ENCODE data around the gene PGLYRP4.

Gene PGLYRP4

DNA sequence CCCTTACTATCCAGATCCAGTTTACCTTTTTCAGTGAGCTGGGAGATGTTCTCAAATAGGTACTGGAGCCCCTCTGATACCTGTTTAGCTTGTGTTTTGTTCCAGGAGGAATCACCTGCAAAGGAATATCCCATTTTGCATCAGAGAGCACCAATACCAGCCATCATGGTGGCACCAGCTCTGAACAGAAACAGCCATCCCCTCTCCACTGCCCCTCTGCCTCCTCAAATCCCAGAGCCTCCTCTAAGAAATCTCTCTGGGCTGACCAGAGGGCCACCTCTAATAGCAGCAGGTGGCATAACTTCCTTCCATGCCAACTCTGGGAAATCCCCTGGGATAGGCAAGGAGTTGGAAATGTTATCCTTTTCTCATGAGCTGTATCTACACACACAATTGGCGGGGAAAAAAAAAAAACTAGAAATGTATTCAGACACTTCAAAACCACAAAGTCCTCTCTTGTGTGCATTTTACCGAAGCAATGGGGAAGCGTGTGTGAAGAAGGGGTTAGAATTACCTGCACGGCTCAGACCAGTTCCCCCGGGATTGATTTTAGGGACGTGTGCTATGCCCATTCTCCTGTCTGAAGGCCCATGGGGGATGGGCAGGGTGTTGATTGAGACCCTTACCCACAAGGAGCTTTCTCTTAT lies 2.4 kb downstream of the PGLYRP4 start:
- Histone ChIP-seq H3K27me3 (ENCODE audit: insufficient read depth, low read length, poor library complexity) (no peaks in the 10 kb centered on the region), H3K27ac (ENCODE audit: low read depth, low read length) (no peak overlapping the region), H3K79me2 (ENCODE audit: control insufficient read depth, insufficient read depth, low read length) (no peaks in the 10 kb centered on the region), H3K4me3 (ENCODE audit: low read length) (no peak overlapping the region), H3K56ac (ENCODE audit: low read length) (no peak overlapping the region), H3K4ac (ENCODE audit: low read depth, low read length) (no peak overlapping the region), H2AK5ac (ENCODE audit: low read length) (no peak overlapping the region), H3K36me3 (ENCODE audit: control insufficient read depth, insufficient read depth, low read length) (no peaks in the 10 kb centered on the region), H4K8ac (ENCODE audit: low read depth, low read length) (no peak overlapping the region), H2BK5ac (ENCODE audit: low read length) (no peak overlapping the region), H4K5ac (ENCODE audit: low read length) (no peak overlapping the region), H2BK120ac (ENCODE audit: low read depth, low read length) (no peak overlapping the region), H3K4me1 (ENCODE audit: control insufficient read depth, low read depth, low read length) (peaks cover 9% of the 10 kb centered on the region), H2BK15ac (replicated peaks; ENCODE audit: low read depth) (no peak overlapping the region), H3K9ac (ENCODE audit: low read length) (no peak overlapping the region), H3K79me1 (ENCODE audit: low read length) (no peaks in the 10 kb centered on the region), H3K4me2 (ENCODE audit: low read length) (no peak overlapping the region), H3K23ac (ENCODE audit: low read length) (no peak overlapping the region), H3K18ac (ENCODE audit: low read length) (no peak overlapping the region)
- DNase-seq = no peak
- WGBS (ENCODE audit: extremely low coverage, insufficient coverage, low lambda C conversion rate) = no CpG with 5 or more reads among the region's 6 CpGs

DNA sequence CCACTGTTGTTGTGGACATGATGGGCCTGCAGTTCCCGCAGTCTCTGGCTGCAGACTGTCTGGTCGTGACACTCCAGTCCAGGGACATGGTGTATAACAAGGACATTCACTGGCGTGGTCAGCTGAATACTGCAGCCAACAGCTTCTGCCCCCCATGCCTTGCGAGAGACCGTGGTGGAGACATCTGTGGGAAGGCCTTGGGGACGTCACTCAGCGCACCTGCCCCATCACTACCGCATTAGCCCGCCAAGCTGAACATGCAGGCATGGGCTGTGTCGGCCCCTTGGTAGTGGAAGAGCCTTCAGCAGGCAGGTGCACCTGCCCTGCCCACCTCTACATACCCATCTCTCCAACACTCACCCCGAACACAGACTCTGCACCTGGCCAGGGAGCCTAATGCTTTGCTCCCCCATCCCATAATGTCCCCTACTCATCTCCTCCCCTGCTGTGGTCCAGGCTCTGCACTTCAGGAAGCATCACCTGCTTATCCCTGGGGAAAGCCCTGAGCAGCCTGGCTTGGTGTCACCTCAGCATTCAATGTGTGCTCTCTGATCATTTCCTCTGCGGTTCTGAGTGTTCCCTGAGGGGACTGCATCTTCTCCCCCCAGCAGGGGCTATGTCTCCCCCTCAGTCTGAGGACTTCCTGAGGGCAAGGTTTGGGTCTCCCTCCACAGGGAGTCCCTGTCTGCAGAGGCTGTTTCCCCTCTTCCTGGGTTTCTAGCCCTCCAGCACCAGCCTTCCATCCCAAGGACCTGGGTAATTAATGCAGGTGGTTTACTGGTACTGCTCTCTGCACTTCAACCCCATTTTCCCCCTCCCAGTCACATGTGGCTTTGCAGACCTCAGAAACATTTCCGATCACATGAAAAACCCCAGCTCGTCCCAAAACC lies 3.2 kb downstream of the PGLYRP4 start:
- Histone ChIP-seq H2BK5ac (ENCODE audit: low read length) (no peak overlapping the region), H3K18ac (ENCODE audit: low read length) (no peak overlapping the region), H3K4ac (ENCODE audit: low read depth, low read length) (no peak overlapping the region), H3K79me2 (ENCODE audit: control insufficient read depth, insufficient read depth, low read length) (no peaks in the 10 kb centered on the region), H4K5ac (ENCODE audit: low read length) (no peak overlapping the region), H3K23ac (ENCODE audit: low read length) (no peak overlapping the region), H3K79me1 (ENCODE audit: low read length) (no peaks in the 10 kb centered on the region), H2BK15ac (replicated peaks; ENCODE audit: low read depth) (no peak overlapping the region), H3K36me3 (ENCODE audit: control insufficient read depth, insufficient read depth, low read length) (no peaks in the 10 kb centered on the region), H3K56ac (ENCODE audit: low read length) (no peak overlapping the region), H4K8ac (ENCODE audit: low read depth, low read length) (no peak overlapping the region), H3K27me3 (ENCODE audit: insufficient read depth, low read length, poor library complexity) (no peaks in the 10 kb centered on the region), H3K4me2 (ENCODE audit: low read length) (no peak overlapping the region), H3K9ac (ENCODE audit: low read length) (no peak overlapping the region), H3K4me1 (ENCODE audit: control insufficient read depth, low read depth, low read length) (peaks cover 9% of the 10 kb centered on the region), H3K27ac (ENCODE audit: low read depth, low read length) (no peak overlapping the region), H3K4me3 (ENCODE audit: low read length) (no peak overlapping the region), H2AK5ac (ENCODE audit: low read length) (no peak overlapping the region), H2BK120ac (ENCODE audit: low read depth, low read length) (no peak overlapping the region)
- WGBS (ENCODE audit: extremely low coverage, insufficient coverage, low lambda C conversion rate) = no CpG with 5 or more reads among the region's 14 CpGs
- no peak for DNase-seq

DNA sequence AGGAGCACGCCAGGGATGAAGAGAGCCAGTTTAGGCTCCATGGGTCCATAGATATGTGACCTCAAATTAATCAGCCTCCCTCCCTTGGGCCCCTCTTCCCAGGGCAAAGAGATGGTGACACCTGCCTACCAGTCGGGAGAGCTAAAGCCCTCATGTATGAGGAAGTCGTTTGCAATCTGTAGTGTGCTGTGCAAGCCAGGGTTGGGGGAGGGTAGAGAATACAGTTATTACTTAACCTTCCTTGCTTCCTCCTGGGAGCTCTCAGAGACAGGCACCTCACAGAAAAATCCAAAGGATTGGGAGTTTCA lies 4.0 kb downstream of the PGLYRP4 start:
- Histone ChIP-seq H3K27ac (ENCODE audit: low read depth, low read length) (peak overlapping the region; percentile 36), H3K23ac (ENCODE audit: low read length) (no peak overlapping the region)

DNA sequence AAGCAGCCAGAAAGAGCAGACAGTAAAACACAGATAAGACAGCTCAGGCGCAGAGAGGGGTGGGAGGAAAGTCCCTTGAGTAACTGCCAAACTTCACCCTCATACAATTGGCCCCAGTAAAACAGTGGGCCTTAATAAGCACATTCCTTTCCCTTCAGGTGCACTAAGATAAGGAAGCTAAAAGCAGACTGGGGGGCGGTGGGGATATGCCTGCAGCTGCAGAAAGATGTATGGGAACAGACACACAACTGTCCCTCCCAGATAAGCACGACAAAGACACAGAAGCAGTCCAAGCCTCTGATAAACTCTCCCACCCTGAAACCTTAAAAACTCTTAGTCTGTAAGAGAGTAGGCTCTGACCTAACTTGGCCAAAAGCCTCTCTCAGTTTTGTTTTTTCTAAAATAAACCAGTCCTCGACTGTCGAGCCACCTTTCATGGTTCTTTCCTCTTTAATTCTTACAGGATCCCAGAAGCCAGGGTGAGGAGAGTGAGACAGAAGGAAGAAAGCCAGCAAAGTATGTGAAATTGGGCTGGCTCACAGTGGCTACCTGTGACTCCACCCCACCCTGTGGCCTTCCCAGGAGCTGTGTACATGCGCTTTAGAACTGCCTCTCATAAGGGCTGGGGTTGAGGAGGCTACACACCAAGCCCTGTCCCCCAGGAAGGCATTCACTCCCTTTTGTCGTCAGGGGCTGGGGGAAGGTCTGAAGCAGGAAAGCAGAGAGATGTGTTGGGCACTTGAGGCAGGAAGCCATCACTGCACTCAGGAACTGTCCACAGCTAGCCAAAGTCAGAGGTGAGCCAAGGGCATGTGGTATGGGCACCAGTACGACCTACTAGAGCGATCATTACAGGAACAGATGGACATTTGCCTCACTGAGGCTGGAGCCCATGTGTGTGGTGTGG lies 4.6 kb downstream of the PGLYRP4 start:
- Histone ChIP-seq H2BK15ac (replicated peaks; ENCODE audit: low read depth) (no peak overlapping the region), H3K4me3 (ENCODE audit: low read length) (no peak overlapping the region), H3K18ac (ENCODE audit: low read length) (no peak overlapping the region), H3K4me2 (ENCODE audit: low read length) (no peak overlapping the region), H3K36me3 (ENCODE audit: control insufficient read depth, insufficient read depth, low read length) (no peaks in the 10 kb centered on the region), H4K8ac (ENCODE audit: low read depth, low read length) (no peak overlapping the region), H3K4me1 (ENCODE audit: control insufficient read depth, low read depth, low read length) (peaks cover 9% of the 10 kb centered on the region), H2BK120ac (ENCODE audit: low read depth, low read length) (no peak overlapping the region), H3K4ac (ENCODE audit: low read depth, low read length) (peak overlapping the region; percentile 1), H3K9ac (ENCODE audit: low read length) (peak overlapping the region; percentile 25), H3K23ac (ENCODE audit: low read length) (peak overlapping the region; percentile 85), H2AK5ac (ENCODE audit: low read length) (peak overlapping the region; percentile 97), H3K79me1 (ENCODE audit: low read length) (no peaks in the 10 kb centered on the region), H2BK5ac (ENCODE audit: low read length) (peak overlapping the region; percentile 95), H3K56ac (ENCODE audit: low read length) (peak overlapping the region; percentile 77), H3K27ac (ENCODE audit: low read depth, low read length) (peak overlapping the region; percentile 71), H3K79me2 (ENCODE audit: control insufficient read depth, insufficient read depth, low read length) (no peaks in the 10 kb centered on the region), H4K5ac (ENCODE audit: low read length) (peak overlapping the region; percentile 36), H3K27me3 (ENCODE audit: insufficient read depth, low read length, poor library complexity) (no peaks in the 10 kb centered on the region)
- no CpG with 5 or more reads among the region's 9 CpGs for whole genome bisulfite sequencing (ENCODE audit: extremely low coverage, insufficient coverage, low lambda C conversion rate)
- peak; percentile 44 for DNase-seq

More for the DNA sequence above, 4.0 kb downstream of the PGLYRP4 start:
- no peaks in the 10 kb centered on the region for H3K79me1 ChIP-seq (ENCODE audit: low read length)
- whole genome bisulfite sequencing (ENCODE audit: extremely low coverage, insufficient coverage, low lambda C conversion rate) = no CpG with 5 or more reads among the region's 3 CpGs
- H3K4ac ChIP-seq (ENCODE audit: low read depth, low read length) = peak overlapping the region; percentile 1
- no peaks in the 10 kb centered on the region for H3K27me3 ChIP-seq (ENCODE audit: insufficient read depth, low read length, poor library complexity)
- no peaks in the 10 kb centered on the region for H3K36me3 ChIP-seq (ENCODE audit: control insufficient read depth, insufficient read depth, low read length)
- no peak for DNase-seq
- H3K4me1 ChIP-seq (ENCODE audit: control insufficient read depth, low read depth, low read length) = peaks cover 9% of the 10 kb centered on the region
- H4K8ac ChIP-seq (ENCODE audit: low read depth, low read length) = no peak overlapping the region
- no peak overlapping the region for H2BK120ac ChIP-seq (ENCODE audit: low read depth, low read length)
- H3K4me2 ChIP-seq (ENCODE audit: low read length) = no peak overlapping the region
- H3K4me3 ChIP-seq (ENCODE audit: low read length) = no peak overlapping the region
- H3K79me2 ChIP-seq (ENCODE audit: control insufficient read depth, insufficient read depth, low read length) = no peaks in the 10 kb centered on the region
- peak overlapping the region; percentile 97 for H2AK5ac ChIP-seq (ENCODE audit: low read length)
- H2BK5ac ChIP-seq (ENCODE audit: low read length) = peak overlapping the region; percentile 95
- no peak overlapping the region for H4K5ac ChIP-seq (ENCODE audit: low read length)
- H3K56ac ChIP-seq (ENCODE audit: low read length) = peak overlapping the region; percentile 77
- H3K9ac ChIP-seq (ENCODE audit: low read length) = peak overlapping the region; percentile 25
- H2BK15ac ChIP-seq (replicated peaks; ENCODE audit: low read depth) = no peak overlapping the region
- no peak overlapping the region for H3K18ac ChIP-seq (ENCODE audit: low read length)

DNA sequence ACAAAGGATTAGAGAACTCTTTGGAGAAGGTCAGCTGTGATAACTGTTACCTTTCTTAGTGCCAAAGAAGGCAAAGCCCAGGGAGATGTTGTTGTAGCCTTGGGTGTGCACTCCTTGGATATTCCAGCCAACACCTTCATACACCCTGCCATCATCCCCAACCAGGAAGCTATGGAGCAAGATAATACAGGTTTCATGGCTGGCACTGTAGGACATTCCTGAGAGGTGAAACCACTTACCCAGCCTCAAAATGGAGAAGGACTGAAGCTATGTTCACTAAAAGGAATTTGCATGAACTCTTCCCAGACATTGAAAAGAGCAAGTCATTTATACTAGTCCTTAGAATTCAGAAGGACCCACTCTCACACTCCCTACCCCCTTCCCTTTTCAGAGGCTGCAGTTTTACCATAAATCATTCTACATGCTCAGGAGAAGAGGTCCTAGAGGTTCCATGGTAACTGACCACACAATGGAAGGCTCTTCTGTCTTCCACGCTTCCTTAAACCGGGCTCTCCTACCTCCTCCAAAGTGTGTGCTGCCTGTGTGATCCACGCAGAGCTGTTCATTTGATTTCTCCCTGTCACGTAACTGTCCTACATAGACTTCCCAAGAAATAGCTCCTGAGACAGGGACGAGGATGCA lies 5.5 kb downstream of the PGLYRP4 start:
- peak overlapping the region; percentile 71 for H3K27ac ChIP-seq (ENCODE audit: low read depth, low read length)
- H4K5ac ChIP-seq (ENCODE audit: low read length) = no peak overlapping the region
- no CpG with 5 or more reads among the region's 5 CpGs for WGBS (ENCODE audit: extremely low coverage, insufficient coverage, low lambda C conversion rate)

More for the DNA sequence above, 5.5 kb downstream of the PGLYRP4 start:
- peaks cover 9% of the 10 kb centered on the region for H3K4me1 ChIP-seq (ENCODE audit: control insufficient read depth, low read depth, low read length)
- H3K36me3 ChIP-seq (ENCODE audit: control insufficient read depth, insufficient read depth, low read length) = no peaks in the 10 kb centered on the region
- DNase-seq = no peak
- H3K4me3 ChIP-seq (ENCODE audit: low read length) = no peak overlapping the region
- H2BK15ac ChIP-seq (replicated peaks; ENCODE audit: low read depth) = no peak overlapping the region
- no peak overlapping the region for H3K4ac ChIP-seq (ENCODE audit: low read depth, low read length)
- H2BK5ac ChIP-seq (ENCODE audit: low read length) = peak overlapping the region; percentile 79
- H3K4me2 ChIP-seq (ENCODE audit: low read length) = no peak overlapping the region
- no peak overlapping the region for H4K8ac ChIP-seq (ENCODE audit: low read depth, low read length)
- no peaks in the 10 kb centered on the region for H3K27me3 ChIP-seq (ENCODE audit: insufficient read depth, low read length, poor library complexity)
- no peak overlapping the region for H2BK120ac ChIP-seq (ENCODE audit: low read depth, low read length)
- H3K79me1 ChIP-seq (ENCODE audit: low read length) = no peaks in the 10 kb centered on the region
- H2AK5ac ChIP-seq (ENCODE audit: low read length) = no peak overlapping the region
- H3K79me2 ChIP-seq (ENCODE audit: control insufficient read depth, insufficient read depth, low read length) = no peaks in the 10 kb centered on the region
- H3K18ac ChIP-seq (ENCODE audit: low read length) = no peak overlapping the region
- H3K56ac ChIP-seq (ENCODE audit: low read length) = no peak overlapping the region
- H3K9ac ChIP-seq (ENCODE audit: low read length) = peak overlapping the region; percentile 20
- no peak overlapping the region for H3K23ac ChIP-seq (ENCODE audit: low read length)
